HEK293 (cell line): Measurements from ENCODE around the gene MAPT.

Experiments used
- CTCF ChIA-PET: fragments of 350-600 bp; formaldehyde crosslinking; extraction: SDS; loops from one replicate; lab custom pipeline; 2021; ENCODE audit warnings: antibody characterized with exemption; lab: Yijun Ruan, JAX
- POLR2A ChIA-PET: fragments of 300-600 bp; formaldehyde crosslinking; extraction: SDS; loops from one replicate; lab custom pipeline; 2020; ENCODE audit warnings: antibody characterized with exemption, inconsistent platforms; lab: Yijun Ruan, JAX
- H3K27ac ChIP-seq: fragments of 200-500 bp; sonication (Bioruptor generic); 2 replicates; pipeline ENCODE4 v1.5.1; 2014; ENCODE audit warnings: low read depth, low read length, control low read depth, inconsistent platforms; ENCODE audit errors: extremely low read depth
- H3K36me3 ChIP-seq, 2 experiments: fragments of 200-500 bp in 1 of 2; sonication (Bioruptor generic) in 1 of 2; 1 replicate in 1 of 2; 2 replicates in 1 of 2; pipeline ENCODE4 v1.5.1; 2014 to 2017; ENCODE audit warnings: inconsistent platforms in 2 of 2, low read length in 2 of 2; ENCODE audit not compliant: control insufficient read depth in 2 of 2, insufficient read depth in 1 of 2
- H3K4me1 ChIP-seq: fragments of 200-500 bp; sonication (Bioruptor generic); 2 replicates; pipeline ENCODE4 v1.5.1; 2014; ENCODE audit warnings: mild to moderate bottlenecking, low read length, inconsistent platforms; ENCODE audit not compliant: control insufficient read depth, insufficient read depth
- H3K4me3 ChIP-seq: 2 replicates; pipeline ENCODE4 v1.5.1; 2011; ENCODE audit warnings: low read depth, mild to moderate bottlenecking, control low read depth, low read length, moderate library complexity
- H3K9me3 ChIP-seq: fragments of 200-500 bp; sonication (Bioruptor generic); 2 replicates; pipeline ENCODE4 v1.5.1; 2014; ENCODE audit warnings: low read depth, low read length, inconsistent platforms; ENCODE audit not compliant: control insufficient read depth, insufficient read depth
- GLI4 ChIP-seq: fragments of 450-650 bp; formaldehyde crosslinking; IDR thresholded peaks from 2 replicates; pipeline ENCODE4 v1.5.1; 2016; ENCODE audit warnings: missing biosample characterization, missing genetic modification characterization
- HOXA7 ChIP-seq: sonication (generic); formaldehyde crosslinking; IDR thresholded peaks from 2 replicates; pipeline ENCODE4 v1.8.1; 2022; ENCODE audit warnings: missing genetic modification reagents, borderline replicate concordance
- PRDM2 ChIP-seq: fragments of 450-650 bp; formaldehyde crosslinking; IDR thresholded peaks from 2 replicates; pipeline ENCODE4 v1.5.1; 2016; ENCODE audit warnings: missing biosample characterization, missing genetic modification characterization, borderline replicate concordance
- ZBTB49 ChIP-seq: fragments of 450-650 bp; formaldehyde crosslinking; IDR thresholded peaks from 2 replicates; pipeline ENCODE4 v1.5.1; 2016; ENCODE audit warnings: missing biosample characterization, missing genetic modification characterization, low read depth
- ZNF155 ChIP-seq: fragments of 450-650 bp; formaldehyde crosslinking; IDR thresholded peaks from 2 replicates; pipeline ENCODE4 v1.5.1; 2016; ENCODE audit warnings: missing biosample characterization, missing genetic modification characterization
- ZNF354C ChIP-seq: fragments of 450-650 bp; formaldehyde crosslinking; IDR thresholded peaks from 2 replicates; pipeline ENCODE4 v1.5.1; 2016; ENCODE audit warnings: missing biosample characterization, missing genetic modification characterization, low read depth, borderline replicate concordance
- ZNF37A ChIP-seq: fragments of 450-650 bp; IDR thresholded peaks from 2 replicates; pipeline ENCODE4 v1.5.1; 2018; ENCODE audit warnings: missing biosample characterization, missing genetic modification characterization
- ZNF529 ChIP-seq: fragments of 450-650 bp; formaldehyde crosslinking; IDR thresholded peaks from 2 replicates; pipeline ENCODE4 v1.5.1; 2017; ENCODE audit warnings: missing genetic modification characterization, missing biosample characterization; ENCODE audit not compliant: insufficient replicate concordance
- ZNF530 ChIP-seq: fragments of 450-650 bp; formaldehyde crosslinking; IDR thresholded peaks from 2 replicates; pipeline ENCODE4 v1.5.1; 2016; ENCODE audit warnings: low read depth, missing biosample characterization, missing genetic modification characterization
- ZNF610 ChIP-seq: fragments of 450-650 bp; formaldehyde crosslinking; IDR thresholded peaks from 2 replicates; pipeline ENCODE4 v1.5.1; 2016; ENCODE audit warnings: missing biosample characterization, missing genetic modification characterization, borderline replicate concordance
- ZNF629 ChIP-seq: fragments of 450-650 bp; formaldehyde crosslinking; IDR thresholded peaks from 2 replicates; pipeline ENCODE4 v1.5.1; 2017; ENCODE audit warnings: missing biosample characterization, missing genetic modification characterization
- ZNF658 ChIP-seq: fragments of 450-650 bp; formaldehyde crosslinking; IDR thresholded peaks from 2 replicates; pipeline ENCODE4; 2016; ENCODE audit warnings: missing biosample characterization, missing genetic modification characterization
- ZNF670 ChIP-seq: fragments of 450-650 bp; formaldehyde crosslinking; IDR thresholded peaks from 2 replicates; pipeline ENCODE4 v1.5.1; 2016; ENCODE audit warnings: missing biosample characterization, missing genetic modification characterization, low read depth
- ZNF776 ChIP-seq: fragments of 450-650 bp; formaldehyde crosslinking; IDR thresholded peaks from 2 replicates; pipeline ENCODE4 v1.5.0; 2017; ENCODE audit warnings: missing biosample characterization, missing genetic modification characterization, borderline replicate concordance
- TF ChIP-seq, protein P1 (sequence below): fragments of 450-650 bp; formaldehyde crosslinking; IDR thresholded peaks from 2 replicates; pipeline ENCODE4 v1.5.1; 2017; ENCODE audit warnings: missing biosample characterization, missing genetic modification characterization
- TF ChIP-seq, protein P2 (sequence below): fragments of 450-650 bp; IDR thresholded peaks from 2 replicates; pipeline ENCODE4 v1.5.1; 2018; ENCODE audit warnings: missing biosample characterization, mild to moderate bottlenecking, missing genetic modification characterization
- TF ChIP-seq, protein P3 (sequence below): IDR thresholded peaks from 2 replicates; pipeline ENCODE4 v1.6.1; 2011; ENCODE audit warnings: mild to moderate bottlenecking, low read depth, low read length, borderline replicate concordance
- TF ChIP-seq, protein P4 (sequence below): fragments of 450-650 bp; formaldehyde crosslinking; IDR thresholded peaks from 2 replicates; pipeline ENCODE4 v1.5.1; 2016; ENCODE audit warnings: missing biosample characterization, missing genetic modification characterization

Gene MAPT

GRCh38 chr17:45855691-45856336 is 38.5 kb upstream of the MAPT start:
- ChIA-PET POLR2A (no interaction called here), CTCF (interaction anchor here (0.5 to 2.0 kb wide), 6 partner anchors 10 to 216 kb away, joined by 3 to 8 read pairs (median 4); no protein-coding TSS in a partner anchor)
- no peak for TF ChIP-seq ZNF610 (tag by site-specific recombination)
- TF ChIP-seq ZNF530 (tag by site-specific recombination) = no peak
- TF ChIP-seq ZNF670 = no peak
- no peak for TF ChIP-seq ZNF629
- TF ChIP-seq ZBTB49 (tag by site-specific recombination) = no peak
- TF ChIP-seq ZNF37A (tag by site-specific recombination) = no peak
- no peak for TF ChIP-seq PRDM2 (tag by site-specific recombination)
- no peak for TF ChIP-seq ZNF529 (tag by site-specific recombination)
- TF ChIP-seq, protein P1, sequence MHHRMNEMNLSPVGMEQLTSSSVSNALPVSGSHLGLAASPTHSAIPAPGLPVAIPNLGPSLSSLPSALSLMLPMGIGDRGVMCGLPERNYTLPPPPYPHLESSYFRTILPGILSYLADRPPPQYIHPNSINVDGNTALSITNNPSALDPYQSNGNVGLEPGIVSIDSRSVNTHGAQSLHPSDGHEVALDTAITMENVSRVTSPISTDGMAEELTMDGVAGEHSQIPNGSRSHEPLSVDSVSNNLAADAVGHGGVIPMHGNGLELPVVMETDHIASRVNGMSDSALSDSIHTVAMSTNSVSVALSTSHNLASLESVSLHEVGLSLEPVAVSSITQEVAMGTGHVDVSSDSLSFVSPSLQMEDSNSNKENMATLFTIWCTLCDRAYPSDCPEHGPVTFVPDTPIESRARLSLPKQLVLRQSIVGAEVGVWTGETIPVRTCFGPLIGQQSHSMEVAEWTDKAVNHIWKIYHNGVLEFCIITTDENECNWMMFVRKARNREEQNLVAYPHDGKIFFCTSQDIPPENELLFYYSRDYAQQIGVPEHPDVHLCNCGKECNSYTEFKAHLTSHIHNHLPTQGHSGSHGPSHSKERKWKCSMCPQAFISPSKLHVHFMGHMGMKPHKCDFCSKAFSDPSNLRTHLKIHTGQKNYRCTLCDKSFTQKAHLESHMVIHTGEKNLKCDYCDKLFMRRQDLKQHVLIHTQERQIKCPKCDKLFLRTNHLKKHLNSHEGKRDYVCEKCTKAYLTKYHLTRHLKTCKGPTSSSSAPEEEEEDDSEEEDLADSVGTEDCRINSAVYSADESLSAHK (tag by site-specific recombination) = no peak
- TF ChIP-seq GLI4 (tag by site-specific recombination) = no peak
- TF ChIP-seq ZNF155 (tag by site-specific recombination) = no peak
- TF ChIP-seq HOXA7 (CRISPR knock-in tag) = no peak
- TF ChIP-seq, protein P2, sequence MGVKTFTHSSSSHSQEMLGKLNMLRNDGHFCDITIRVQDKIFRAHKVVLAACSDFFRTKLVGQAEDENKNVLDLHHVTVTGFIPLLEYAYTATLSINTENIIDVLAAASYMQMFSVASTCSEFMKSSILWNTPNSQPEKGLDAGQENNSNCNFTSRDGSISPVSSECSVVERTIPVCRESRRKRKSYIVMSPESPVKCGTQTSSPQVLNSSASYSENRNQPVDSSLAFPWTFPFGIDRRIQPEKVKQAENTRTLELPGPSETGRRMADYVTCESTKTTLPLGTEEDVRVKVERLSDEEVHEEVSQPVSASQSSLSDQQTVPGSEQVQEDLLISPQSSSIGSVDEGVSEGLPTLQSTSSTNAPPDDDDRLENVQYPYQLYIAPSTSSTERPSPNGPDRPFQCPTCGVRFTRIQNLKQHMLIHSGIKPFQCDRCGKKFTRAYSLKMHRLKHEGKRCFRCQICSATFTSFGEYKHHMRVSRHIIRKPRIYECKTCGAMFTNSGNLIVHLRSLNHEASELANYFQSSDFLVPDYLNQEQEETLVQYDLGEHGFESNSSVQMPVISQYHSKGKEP (tag by site-specific recombination) = no peak
- TF ChIP-seq, protein P3, sequence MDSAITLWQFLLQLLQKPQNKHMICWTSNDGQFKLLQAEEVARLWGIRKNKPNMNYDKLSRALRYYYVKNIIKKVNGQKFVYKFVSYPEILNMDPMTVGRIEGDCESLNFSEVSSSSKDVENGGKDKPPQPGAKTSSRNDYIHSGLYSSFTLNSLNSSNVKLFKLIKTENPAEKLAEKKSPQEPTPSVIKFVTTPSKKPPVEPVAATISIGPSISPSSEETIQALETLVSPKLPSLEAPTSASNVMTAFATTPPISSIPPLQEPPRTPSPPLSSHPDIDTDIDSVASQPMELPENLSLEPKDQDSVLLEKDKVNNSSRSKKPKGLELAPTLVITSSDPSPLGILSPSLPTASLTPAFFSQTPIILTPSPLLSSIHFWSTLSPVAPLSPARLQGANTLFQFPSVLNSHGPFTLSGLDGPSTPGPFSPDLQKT = no peak
- no peak for TF ChIP-seq ZNF658 (tag by site-specific recombination)
- TF ChIP-seq ZNF354C = no peak
- no peak for TF ChIP-seq ZNF776 (tag by site-specific recombination)
- TF ChIP-seq, protein P4, sequence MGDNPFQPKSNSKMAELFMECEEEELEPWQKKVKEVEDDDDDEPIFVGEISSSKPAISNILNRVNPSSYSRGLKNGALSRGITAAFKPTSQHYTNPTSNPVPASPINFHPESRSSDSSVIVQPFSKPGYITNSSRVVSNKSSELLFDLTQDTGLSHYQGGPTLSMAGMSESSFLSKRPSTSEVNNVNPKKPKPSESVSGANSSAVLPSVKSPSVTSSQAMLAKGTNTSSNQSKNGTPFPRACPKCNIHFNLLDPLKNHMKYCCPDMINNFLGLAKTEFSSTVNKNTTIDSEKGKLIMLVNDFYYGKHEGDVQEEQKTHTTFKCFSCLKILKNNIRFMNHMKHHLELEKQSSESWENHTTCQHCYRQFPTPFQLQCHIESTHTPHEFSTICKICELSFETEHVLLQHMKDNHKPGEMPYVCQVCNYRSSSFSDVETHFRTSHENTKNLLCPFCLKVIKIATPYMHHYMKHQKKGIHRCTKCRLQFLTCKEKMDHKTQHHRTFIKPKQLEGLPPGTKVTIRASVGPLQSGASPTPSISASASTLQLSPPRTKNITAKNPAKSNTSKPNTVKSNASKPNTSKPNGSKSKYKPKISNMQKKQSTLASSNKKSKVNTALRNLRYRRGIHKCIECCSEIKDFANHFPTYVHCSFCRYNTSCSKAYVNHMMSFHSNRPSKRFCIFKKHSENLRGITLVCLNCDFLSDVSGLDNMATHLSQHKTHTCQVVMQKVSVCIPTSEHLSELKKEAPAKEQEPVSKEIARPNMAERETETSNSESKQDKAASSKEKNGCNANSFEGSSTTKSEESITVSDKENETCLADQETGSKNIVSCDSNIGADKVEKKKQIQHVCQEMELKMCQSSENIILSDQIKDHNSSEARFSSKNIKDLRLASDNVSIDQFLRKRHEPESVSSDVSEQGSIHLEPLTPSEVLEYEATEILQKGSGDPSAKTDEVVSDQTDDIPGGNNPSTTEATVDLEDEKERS (tag by site-specific recombination) = no peak
- TF ChIP-seq, all 188 proteins: peak for 0

More at GRCh38 chr17:45855691-45856336, 38.5 kb upstream of the MAPT start:
- Histone ChIP-seq H3K27ac (no peak overlapping the region), H3K9me3 (no peaks in the 10 kb centered on the region), H3K4me3 (no peak overlapping the region), H3K36me3 (no peaks in the 10 kb centered on the region), H3K4me1 (no peaks in the 10 kb centered on the region)
